ENCODE measurements around the gene HSPA8. TPM values are rescaled to one million over a fixed set of nuclear protein-coding genes. Genes with fewer than 3 reads are reported as not detected.

Gene HSPA8
- total and polyA plus RNA-seq, 2 of the 4 experiments (the other 2 are of a cell fraction), result 2,309 to 4,346 TPM

DNA sequence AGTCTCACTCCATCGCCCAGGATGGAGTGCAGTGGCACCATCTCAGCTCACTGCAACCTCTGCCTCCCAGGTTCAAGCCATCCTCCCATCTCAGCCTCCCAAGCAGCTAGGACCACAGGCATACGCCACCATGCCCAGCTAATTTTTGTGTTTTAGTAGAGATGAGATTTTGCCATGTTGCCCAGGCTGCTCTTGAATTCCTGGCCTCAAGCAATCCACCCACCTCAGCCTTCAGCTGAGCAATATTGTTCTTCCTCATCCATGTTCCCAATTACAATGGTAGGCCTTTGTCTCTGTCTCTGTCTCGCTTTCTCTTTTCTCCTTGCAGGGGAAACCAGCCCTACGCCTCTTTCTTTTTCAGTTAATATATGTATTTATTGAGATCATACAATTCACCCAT, 10.3 kb downstream of the HSPA8 start:
- DNase-seq (no peak), ATAC-seq (ENCODE audit: low read depth) (no peak)
- Histone ChIP-seq H3K27ac (ENCODE audit: insufficient read depth, low read length) (no peak overlapping the region), H2AFZ (replicated peaks; ENCODE audit: low read length, poor library complexity) (no peak overlapping the region), H3K27me3 (ENCODE audit: control insufficient read depth, insufficient read depth, low read length) (peaks cover 11% of the 10 kb centered on the region), H4K8ac (ENCODE audit: low read depth in 2 of 2, low read length in 2 of 2) (no peak overlapping the region), H3K4me3 (ENCODE audit: insufficient read depth, low read depth, low read length) (no peak overlapping the region), H3K4me2 (ENCODE audit: low read depth, low read length) (no peak overlapping the region), H3K9ac (ENCODE audit: low read depth, low read length) (no peak overlapping the region), H3K4ac (ENCODE audit: low read depth, low read length) (no peak overlapping the region), H3K36me3 (ENCODE audit: control insufficient read depth, insufficient read depth, low read length) (peaks cover 23% of the 10 kb centered on the region), H3K4me1 (ENCODE audit: control insufficient read depth, insufficient read depth, low read length) (no peaks in the 10 kb centered on the region), H2BK120ac (ENCODE audit: low read depth, low read length) (no peak overlapping the region), H3K9me3 (ENCODE audit: control insufficient read depth, insufficient read depth, low read length) (no peaks in the 10 kb centered on the region), H3K14ac (replicated peaks; ENCODE audit: low read depth, low read length) (no peak overlapping the region), H2BK20ac (ENCODE audit: low read depth, low read length) (no peak overlapping the region), H2AK9ac (replicated peaks; ENCODE audit: low read depth, low read length, poor library complexity) (no peak overlapping the region), H3K23ac (ENCODE audit: low read depth, low read length) (no peak overlapping the region), H3K9me1 (ENCODE audit: insufficient read depth, low read length) (0 out of 2 replicates have a peak, but pooled peaks cover under 1% of the 10 kb centered on the region), H4K5ac (ENCODE audit: low read depth, low read length) (no peak overlapping the region), H4K20me1 (ENCODE audit: insufficient read depth, low read length) (peaks cover 36% of the 10 kb centered on the region), H4K91ac (ENCODE audit: insufficient read depth, low read depth, low read length) (no peak overlapping the region), H3K18ac (ENCODE audit: low read depth, low read length) (no peak overlapping the region), H3K56ac (ENCODE audit: extremely low read depth, insufficient read depth, low read length) (no peak overlapping the region), H2BK15ac (ENCODE audit: low read depth, low read length) (no peak overlapping the region), H3K79me1 (ENCODE audit: low read depth in 1 of 2, low read length in 2 of 2) (peaks cover 4 to 7% of the 10 kb centered on the region in 2 experiments; a peak in 2 of 4 replicates), H2BK5ac (ENCODE audit: low read depth, low read length, poor library complexity, severe bottlenecking) (no peak overlapping the region), H2AK5ac (ENCODE audit: low read depth, low read length) (no peak overlapping the region)
- WGBS, 2 experiments (ENCODE audit: extremely low coverage in 2 of 2, insufficient read length in 1 of 2), result no CpG with 5 or more reads among the region's 4 CpGs
- CTCF ChIA-PET, result interaction anchor here (0.7 kb wide), 1 partner anchor 423 kb away, joined by 3 read pairs; no protein-coding TSS in a partner anchor
- BruUV-seq (replicated peaks), result no TSS peak
- no peak for TF ChIP-seq RFX5 (IDR thresholded peaks at IDR 0.05; ENCODE audit: low read depth, low read length)
- 0 out of 2 replicates have a peak, but pooled peaks have one; percentile 28 for TF ChIP-seq POLR2A (IDR thresholded peaks at IDR 0.05; ENCODE audit: low read depth, low read length)
- TF ChIP-seq FOS (IDR thresholded peaks at IDR 0.05; ENCODE audit: low read depth, low read length), result no peak
- in situ Hi-C loops (cut with MboI; ENCODE audit: low sequenced_read_pairs) (no loop called here), dilution Hi-C loops (cut with HindIII; ENCODE audit: low sequenced_read_pairs, unreplicated experiment) (no loop called here), intact Hi-C loops (cut with micrococcal nuclease) (no loop called here)
- POLR2A ChIA-PET (ENCODE audit: unreplicated experiment), result no interaction called here
